Vein endothelial cell (primary cell): ENCODE data around the gene ARCN1. TPM values are rescaled to one million over a fixed set of nuclear protein-coding genes. Genes with fewer than 3 reads are reported as not detected.

Experiments
- small RNA-seq: library from RNA; depleted of rRNA; stranded (forward); fragments of <200 nt; gene quantifications from one replicate; pipeline ENCODE3, GENCODE V24; 2012
- total RNA-seq: library from RNA; depleted of rRNA; stranded (reverse); fragments of >200 nt; gene quantifications from 2 replicates; pipeline ENCODE4 v1.2.3, GENCODE V29; 2012

Gene ARCN1
- 171 and 177 TPM in 2 replicates for total RNA-seq

GRCh38 chr11:118572061-118572980 lies at the start of gene ARCN1:
Gene ARCN1, plus strand, starts transcription at chr11:118572409. Its CDS starts 139 bp downstream, at chr11:118572548.

GRCh38 chr11:118527109-118527508 lies 45.1 kb upstream of the ARCN1 start, which contains the start of gene TTC36:
Gene TTC36, plus strand, starts transcription at chr11:118527474. Its CDS starts 21 bp downstream, at chr11:118527495.

GRCh38 chr11:118530683-118531596 lies 41.3 kb upstream of the ARCN1 start, which contains the start of gene TMEM25:
Gene TMEM25, plus strand, starts transcription at chr11:118531192. Its CDS starts 610 bp downstream, at chr11:118531802.

GRCh38 chr11:118607401-118608359 lies 35.5 kb downstream of the ARCN1 start, which contains the start of gene PHLDB1:
Gene PHLDB1, plus strand, starts transcription at chr11:118607615. Its CDS starts 6,222 bp downstream, at chr11:118613837.

Small RNAs within 50 kb of the gene (small RNA-seq; reads per million reads assigned to genes)
- gene RNU6-1157P, result not detected

Other genes with a start within 250 kb of the ARCN1 start
- not detected in 2 replicates for gene CD3D, start 229.7 kb upstream of the ARCN1 start, total RNA-seq
- gene CD3G, start 228.1 kb upstream of the ARCN1 start, total RNA-seq, result not detected in 2 replicates
- 55.9 and 60.8 TPM in 2 replicates for gene UBE4A, start 212.8 kb upstream of the ARCN1 start, total RNA-seq
- 35.8 and 42.5 TPM in 2 replicates for gene ATP5MG, start 170.8 kb upstream of the ARCN1 start, total RNA-seq
- gene KMT2A, start 135.9 kb upstream of the ARCN1 start, total RNA-seq, result 44.1 and 56.4 TPM in 2 replicates
- 0.19 and 2.9 TPM in 2 replicates for gene TTC36, start 44.9 kb upstream of the ARCN1 start, total RNA-seq
- 20.9 and 33.6 TPM in 2 replicates for gene TMEM25, start 41.2 kb upstream of the ARCN1 start, total RNA-seq
- gene IFT46, start 6.5 kb upstream of the ARCN1 start, total RNA-seq, result 30.1 and 33.5 TPM in 2 replicates
- 122 and 153 TPM in 2 replicates for gene PHLDB1, start 35.2 kb downstream of the ARCN1 start, total RNA-seq
- gene TREH, start 107.2 kb downstream of the ARCN1 start, total RNA-seq, result not detected in 2 replicates
- 150 and 202 TPM in 2 replicates for gene DDX6, start 218.8 kb downstream of the ARCN1 start, total RNA-seq